GM12878 (cell line): ENCODE measurements around the gene LRBA. TPM values are rescaled to one million over a fixed set of nuclear protein-coding genes. Genes with fewer than 3 reads are reported as not detected.

ENCODE experiments used
- ATAC-seq: fragments of 200-7000 bp; cut with Tn5 transposase; 3 replicates; pipeline ENCODE4 v1.9.1; 2020; ENCODE audit warnings: mild to moderate bottlenecking, moderate library complexity
- BruUV-seq: library from RNA; stranded (reverse); fragments of 400-500 nt; replicated peaks from 2 replicates; lab custom pipeline; 2021; lab: Mats Ljungman, UMichigan
- CTCF ChIA-PET: fragments of 300-600 bp; sonication (Branson Sonifier 250); formaldehyde crosslinking; extraction: SDS; loops from one replicate; lab custom pipeline; 2021; ENCODE audit warnings: inconsistent platforms; lab: Yijun Ruan, JAX
- POLR2A ChIA-PET: fragments of 350-600 bp; formaldehyde crosslinking; extraction: SDS; loops from one replicate; lab custom pipeline; 2021; ENCODE audit warnings: inconsistent platforms; lab: Charles Lee
- RAD21 ChIA-PET: fragments of 300-600 bp; sonication (Branson Sonifier 250); formaldehyde crosslinking; loops from one replicate; lab custom pipeline; 2023; ENCODE audit warnings: antibody characterized with exemption; ENCODE audit not compliant: unreplicated experiment; lab: Charles Lee
- SMC1A ChIA-PET: fragments of 300-600 bp; sonication (Branson Sonifier 250); formaldehyde crosslinking; loops from one replicate; lab custom pipeline; 2023; ENCODE audit not compliant: unreplicated experiment, uncharacterized antibody; lab: Charles Lee
- DNase-seq: peaks from one replicate; pipeline ENCODE4 v3.0.0-alpha.2; 2011; ENCODE audit warnings: low read depth, low spot score
- FAIRE-seq: peaks from 3 replicates; lab custom pipeline; 2011; peaks lifted over from hg19 to GRCh38; lab: Jason Lieb, UNC
- H2AFZ ChIP-seq: 2 replicates; pipeline ENCODE4 v1.6.0; 2011; ENCODE audit warnings: low read depth, low read length, control low read depth; ENCODE audit not compliant: control insufficient read depth
- H3K27ac ChIP-seq: 2 replicates; pipeline ENCODE4 v1.5.1; 2011; ENCODE audit warnings: control low read depth; ENCODE audit not compliant: control insufficient read depth, insufficient read depth
- H3K27me3 ChIP-seq, 2 experiments: replicated peaks in 1 of 2; 2 replicates each; pipeline versions ENCODE4 v1.6.0 to v1.6.1; 2011; ENCODE audit warnings: low read length in 1 of 2; ENCODE audit not compliant: control insufficient read depth in 2 of 2, insufficient read depth in 2 of 2
- H3K36me3 ChIP-seq, 2 experiments: 2 replicates each; pipeline ENCODE4 v1.5.1; 2011; ENCODE audit warnings: low read length in 1 of 2; ENCODE audit not compliant: control insufficient read depth in 2 of 2, insufficient read depth in 2 of 2
- H3K4me1 ChIP-seq: 2 replicates; pipeline ENCODE4 v1.6.1; 2011; ENCODE audit warnings: mild to moderate bottlenecking, low read length, moderate library complexity, mixed read lengths; ENCODE audit not compliant: control insufficient read depth, insufficient read depth
- H3K4me2 ChIP-seq: 2 replicates; pipeline ENCODE4 v1.6.0; 2011; ENCODE audit warnings: control low read depth; ENCODE audit not compliant: control insufficient read depth, insufficient read depth
- H3K4me3 ChIP-seq: fragments of 200-600 bp; sonication (generic); 2 replicates; pipeline ENCODE4 v1.5.1; 2016
- H3K79me2 ChIP-seq: 2 replicates; pipeline ENCODE4 v1.6.0; 2011; ENCODE audit warnings: low read length; ENCODE audit not compliant: control insufficient read depth, insufficient read depth
- H3K9ac ChIP-seq: 2 replicates; pipeline ENCODE4 v1.8.0; 2011; ENCODE audit warnings: low read length, control low read depth, mixed read lengths; ENCODE audit not compliant: control insufficient read depth, insufficient read depth
- H3K9me3 ChIP-seq: replicated peaks from 3 replicates; pipeline ENCODE4 v1.5.1; 2011; ENCODE audit warnings: mild to moderate bottlenecking, low read length; ENCODE audit not compliant: control insufficient read depth, insufficient read depth
- H4K20me1 ChIP-seq: 2 replicates; pipeline ENCODE4 v1.6.0; 2011; ENCODE audit not compliant: control insufficient read depth, insufficient read depth
- IKZF2 ChIP-seq, 2 experiments: fragments of 450-650 bp; IDR thresholded peaks; 2 replicates each; pipeline ENCODE4 v1.6.1; 2017; ENCODE audit warnings: mild to moderate bottlenecking in 2 of 2, moderate library complexity in 2 of 2
- JUNB ChIP-seq: IDR thresholded peaks from 2 replicates; pipeline ENCODE4 v1.6.1; 2016; ENCODE audit warnings: antibody characterized with exemption, mild to moderate bottlenecking
- MEF2A ChIP-seq: IDR thresholded peaks from 2 replicates; pipeline ENCODE4 v1.6.1; 2011; ENCODE audit warnings: low read depth, mild to moderate bottlenecking, low read length, moderate library complexity; ENCODE audit not compliant: insufficient read depth
- MTA2 ChIP-seq: fragments of 450-650 bp; IDR thresholded peaks from 2 replicates; pipeline ENCODE4 v1.6.1; 2016; ENCODE audit warnings: low read depth, mild to moderate bottlenecking, moderate library complexity
- NR2F1 ChIP-seq: fragments of 450-650 bp; conservative IDR thresholded peaks from 2 replicates; pipeline ENCODE4 v1.6.1; 2017; ENCODE audit warnings: mild to moderate bottlenecking
- RCOR1 ChIP-seq: conservative IDR thresholded peaks from 2 replicates; pipeline ENCODE4 v1.6.1; 2012; ENCODE audit warnings: low read depth, low read length, improper control_type of control experiment
- STAT3 ChIP-seq: IDR thresholded peaks from 2 replicates; pipeline ENCODE4 v1.6.1; 2011; ENCODE audit warnings: low read depth, low read length, improper control_type of control experiment
- SUPT20H ChIP-seq: IDR thresholded peaks from 2 replicates; pipeline ENCODE4 v1.6.1; 2011; ENCODE audit warnings: low read depth, mild to moderate bottlenecking, low read length, moderate library complexity, borderline replicate concordance; ENCODE audit not compliant: control insufficient read depth
- TCF7 ChIP-seq: IDR thresholded peaks from 2 replicates; pipeline ENCODE4 v1.6.1; 2014; ENCODE audit warnings: antibody characterized with exemption, borderline replicate concordance
- ZBTB11 ChIP-seq: fragments of 450-650 bp; formaldehyde crosslinking; IDR thresholded peaks from 2 replicates; pipeline ENCODE4 v1.5.0; 2022; ENCODE audit warnings: mild to moderate bottlenecking, missing genetic modification characterization
- ZBTB4 ChIP-seq: fragments of 450-650 bp; formaldehyde crosslinking; IDR thresholded peaks from 2 replicates; pipeline ENCODE4 v1.4.0; 2022; ENCODE audit warnings: mild to moderate bottlenecking, moderate library complexity
- ZNF207 ChIP-seq: fragments of 450-650 bp; IDR thresholded peaks from 2 replicates; pipeline ENCODE4 v1.6.1; 2014; ENCODE audit warnings: antibody characterized with exemption, mild to moderate bottlenecking, borderline replicate concordance
- ZNF217 ChIP-seq: fragments of 450-650 bp; IDR thresholded peaks from 2 replicates; pipeline ENCODE4 v1.6.1; 2017; ENCODE audit warnings: antibody characterized with exemption, mild to moderate bottlenecking
- WGBS: methylation state at CpG from one replicate; pipeline ENCODE4 v1.1.6; 2016; ENCODE audit warnings: low lambda C conversion rate; ENCODE audit not compliant: insufficient replicate concordance, insufficient coverage; ENCODE audit errors: missing lambda C conversion rate; 5-methylcytosine and 5-hydroxymethylcytosine counted together
- in situ Hi-C: fragments of 300-500 bp; cut with MboI; formaldehyde crosslinking; loops from 9 replicates; pipeline ENCODE4 v1.14.3; 2018; ENCODE audit warnings: mixed read lengths
- intact Hi-C: fragments of 100-400 bp; cut with micrococcal nuclease; formaldehyde crosslinking; loops from one replicate; pipeline ENCODE4 v1.14.2; 2022; ENCODE audit not compliant: unreplicated experiment
- polyA plus RNA-seq, 11 experiments: library from polyadenylated mRNA; depleted of rRNA in 4 of 11; unstranded in 6 of 11; stranded (reverse) in 5 of 11; fragments of >200 nt; fragmentation: Nextera tagmentation in 4 of 11; fragmentation: Illumina TruSeq in 1 of 11; extraction: Ambion mirVana in 4 of 11; extraction: Trizol in 1 of 11; gene quantifications; 1 replicate in 1 of 11; 2 replicates in 10 of 11; pipeline versions ENCODE4 v1.2.1 to v1.2.3, GENCODE V29; 2011 to 2016; ENCODE audit warnings: inconsistent platforms in 2 of 11, missing spikeins in 2 of 11, low read depth in 1 of 11
- total RNA-seq, 4 experiments: library from RNA; depleted of rRNA in 3 of 4; stranded (reverse); fragments of >200 nt in 3 of 4; fragmentation: Illumina TruSeq in 1 of 4; extraction: Trizol in 1 of 4; gene quantifications; 2 replicates each; pipeline versions ENCODE4 v1.2.1 to v1.2.3, GENCODE V29; 2013 to 2021

LRBA gene
- total and polyA plus RNA-seq, 10 of the 15 experiments (the other 5 are each of a cell fraction or from before 2014, with no cell fraction given) = 20.3 to 93.4 (median 55.0) TPM

GRCh38 chr4:150625033-150625432 is 390.1 kb downstream of the LRBA start:
- ATAC-seq = no peak
- BruUV-seq = no TSS peak
- in situ Hi-C loops (no loop called here), intact Hi-C loops (no loop called here)
- Histone ChIP-seq H3K4me2 (no peak overlapping the region), H3K27me3 (no peaks in the 10 kb centered on the region), H3K4me1 (no peaks in the 10 kb centered on the region), H3K36me3 (no peaks in the 10 kb centered on the region), H4K20me1 (no peaks in the 10 kb centered on the region), H3K9ac (no peak overlapping the region), H3K79me2 (no peaks in the 10 kb centered on the region), H2AFZ (no peak overlapping the region), H3K9me3 (no peaks in the 10 kb centered on the region; the same call in 2 of the 3 replicates), H3K4me3 (no peak overlapping the region), H3K27ac (no peak overlapping the region)
- no peak for DNase-seq
- ChIA-PET SMC1A (interaction anchor here (0.6 to 0.9 kb wide), 2 partner anchors 10 to 1636 kb away, joined by 3 read pairs; no protein-coding TSS in a partner anchor), POLR2A (no interaction called here), CTCF (no interaction called here), RAD21 (no interaction called here)
- 98% methylated on average over 2 of the region's 2 CpGs for WGBS
- no peak for TF ChIP-seq NR2F1
- TF ChIP-seq MEF2A = no peak
- FAIRE-seq = no peak

GRCh38 chr4:150624055-150624454 is 391.0 kb downstream of the LRBA start:
- POLR2A ChIA-PET = no interaction called here
- SMC1A ChIA-PET = no interaction called here
- DNase-seq (no peak), FAIRE-seq (no peak), ATAC-seq (no peak)
- RAD21 ChIA-PET = no interaction called here
- in situ Hi-C loops (no loop called here), intact Hi-C loops (no loop called here)
- Histone ChIP-seq H3K9ac (no peak overlapping the region), H3K4me2 (no peak overlapping the region), H2AFZ (no peak overlapping the region), H3K9me3 (no peaks in the 10 kb centered on the region; the same call in 2 of the 3 replicates), H3K4me1 (no peaks in the 10 kb centered on the region), H3K27ac (no peak overlapping the region), H3K27me3 (no peaks in the 10 kb centered on the region), H3K79me2 (no peaks in the 10 kb centered on the region), H4K20me1 (no peaks in the 10 kb centered on the region), H3K4me3 (no peak overlapping the region), H3K36me3 (no peaks in the 10 kb centered on the region)
- CTCF ChIA-PET = no interaction called here
- no TSS peak for BruUV-seq
- 96% methylated on average over 1 of the region's 1 CpG for WGBS
- TF ChIP-seq MTA2 = no peak
- no peak for TF ChIP-seq ZBTB11
- no peak for TF ChIP-seq ZNF207
- no peak for TF ChIP-seq STAT3
- TF ChIP-seq ZBTB4 = no peak
- TF ChIP-seq SUPT20H = no peak
- TF ChIP-seq ZNF217 = no peak
- no peak for TF ChIP-seq JUNB
- TF ChIP-seq IKZF2 (IDR thresholded peaks at IDR 0.05) = no peak
- TF ChIP-seq TCF7 = no peak
- TF ChIP-seq RCOR1 = no peak
